GM13976 (cell line): ENCODE results near the gene CATSPERZ.

Experiments
- DNase-seq: peaks from one replicate; pipeline ENCODE4 v3.0.0; 2012; ENCODE audit warnings: low spot score
- CTCF ChIP-seq: IDR thresholded peaks from 2 replicates; pipeline ENCODE4 v1.5.1; 2012; ENCODE audit warnings: borderline replicate concordance, mild to moderate bottlenecking; ENCODE audit not compliant: insufficient read depth; ENCODE audit errors: extremely low read depth, missing control alignments, control extremely low read depth
- in situ Hi-C: fragments of 300-500 bp; cut with MboI; formaldehyde crosslinking; loops from one replicate; pipeline ENCODE4 v1.12.0; 2022; ENCODE audit warnings: low sequenced_read_pairs, mixed read lengths, inconsistent platforms; ENCODE audit not compliant: unreplicated experiment

Gene CATSPERZ

DNA sequence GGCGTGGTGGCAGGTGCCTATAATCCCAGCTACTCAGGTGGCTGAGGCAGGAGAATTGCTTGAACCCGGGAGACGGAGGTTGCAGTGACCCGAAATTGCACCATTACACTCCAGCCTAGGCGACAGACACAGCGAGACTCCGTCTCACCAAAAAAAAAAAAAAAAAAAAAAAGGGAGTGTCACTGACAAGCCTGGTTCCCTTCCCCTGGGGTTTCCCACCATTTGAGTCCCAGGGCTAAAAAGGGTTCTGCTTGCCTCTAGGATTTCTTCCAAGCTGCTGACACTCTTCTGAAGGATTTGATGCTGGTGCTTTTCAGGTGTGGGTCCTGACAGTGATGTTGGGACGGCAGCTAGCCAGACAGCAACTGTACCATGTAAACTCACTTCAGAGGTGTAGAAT is 38.6 kb downstream of the CATSPERZ start:
- in situ Hi-C loops = no loop called here
- no peak for DNase-seq
- no peak for TF ChIP-seq CTCF

DNA sequence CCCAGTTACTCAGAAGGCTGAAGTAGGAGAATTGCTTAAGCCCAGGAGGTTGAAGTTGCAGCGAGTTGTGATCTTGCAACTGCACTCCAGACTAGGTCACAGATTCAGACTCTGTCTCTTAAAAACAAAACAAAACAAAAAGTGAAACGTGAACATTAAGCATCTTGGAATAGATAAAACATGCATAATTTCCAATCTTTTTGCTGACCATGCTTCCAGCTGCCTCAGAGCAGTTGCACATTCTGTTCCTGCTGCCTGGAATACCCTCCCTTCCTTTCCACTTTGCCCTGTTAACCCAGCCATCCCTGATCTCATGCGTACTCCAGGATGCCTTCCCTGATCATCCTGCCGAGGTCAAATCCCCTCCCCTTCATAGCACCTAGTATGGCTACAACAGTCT is 39.1 kb downstream of the CATSPERZ start:
- in situ Hi-C loops = no loop called here
- TF ChIP-seq CTCF = no peak
- no peak for DNase-seq

- DNase-seq = peak; percentile 89
Observed at GRCh38 chr11:64339754-64340408, 39.7 kb downstream of the CATSPERZ start, which contains the start of gene CCDC88B. CCDC88B (plus strand) TSS chr11:64340204; CDS start chr11:64340267, 63 bp downstream.

DNA sequence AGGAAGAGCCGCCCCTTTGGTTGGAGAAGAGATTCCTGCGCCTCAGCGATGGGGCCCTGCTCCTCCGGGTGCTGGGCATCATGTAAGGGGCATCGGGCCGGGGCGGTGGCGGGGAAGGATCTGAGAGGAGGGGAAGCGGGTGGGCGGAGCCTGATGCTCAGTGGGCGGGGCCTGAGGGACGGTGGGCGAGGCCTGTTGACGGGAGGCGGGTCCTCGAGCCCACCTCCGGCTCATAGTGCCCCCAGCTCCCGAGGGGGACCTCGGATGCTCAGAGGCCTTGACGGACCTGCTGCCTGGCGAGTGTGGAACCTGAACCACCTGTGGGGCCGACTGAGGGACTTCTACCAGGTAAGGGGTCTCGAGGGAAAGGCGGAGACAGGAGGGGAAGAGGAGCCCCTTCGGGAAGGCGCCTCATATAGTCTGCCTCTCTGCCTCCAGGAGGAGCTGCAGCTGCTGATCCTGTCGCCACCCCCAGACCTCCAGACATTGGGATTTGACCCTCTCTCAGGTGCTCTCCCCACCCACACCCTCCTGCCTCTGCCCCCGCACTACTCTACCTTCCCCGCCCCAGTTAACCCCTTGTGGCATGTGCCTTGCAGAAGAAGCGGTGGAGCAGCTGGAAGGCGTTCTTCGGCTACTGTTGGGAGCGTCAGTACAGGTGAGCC is 40.6 kb downstream of the CATSPERZ start:
- DNase-seq = peak; percentile 90
- no peak for TF ChIP-seq CTCF
- in situ Hi-C loops = no loop called here

More at GRCh38 chr11:64339754-64340408, 39.7 kb downstream of the CATSPERZ start, which contains the start of gene CCDC88B:
- in situ Hi-C loops = no loop called here
- TF ChIP-seq CTCF = no peak

DNA sequence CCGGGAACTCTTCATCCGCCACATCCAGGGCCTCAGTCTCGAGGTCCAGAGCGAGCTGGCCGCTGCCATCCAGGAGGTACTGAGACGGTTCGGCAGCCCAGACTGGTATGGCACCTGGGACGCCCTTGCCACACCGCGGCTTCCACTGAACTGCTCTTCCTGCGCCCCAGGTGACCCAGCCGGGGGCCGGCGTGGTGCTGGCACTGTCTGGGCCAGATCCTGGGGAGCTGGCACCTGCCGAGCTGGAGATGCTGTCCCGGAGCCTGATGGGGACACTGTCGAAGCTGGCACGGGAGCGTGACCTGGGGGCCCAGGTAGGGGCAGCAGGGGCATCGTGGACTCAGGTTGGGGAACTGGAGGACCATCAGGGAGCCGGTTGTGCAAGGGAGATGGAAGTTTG is 41.3 kb downstream of the CATSPERZ start:
- in situ Hi-C loops = no loop called here
- no peak for TF ChIP-seq CTCF
- no peak for DNase-seq

- DNase-seq = peak; percentile 97
- peak; percentile 15 for TF ChIP-seq CTCF
- in situ Hi-C loops = no loop called here
Observed at GRCh38 chr11:64341851-64342791, 42.0 kb downstream of the CATSPERZ start.
